Ectodermal cell (in vitro differentiated cells): Measurements from ENCODE around the gene HGD.
"Not testable (repeated sequence)": the region's sequence is repeated elsewhere in the genome, so short reads cannot be mapped to it uniquely, and the experiment has no call there.

Experiments used
- H3K27ac ChIP-seq: 2 replicates; pipeline ENCODE4 v1.7.0; 2013; ENCODE audit warnings: mild to moderate bottlenecking, low read depth, low read length; ENCODE audit not compliant: insufficient read depth, poor library complexity, severe bottlenecking
- H3K27me3 ChIP-seq: 2 replicates; pipeline ENCODE4 v1.7.0; 2013; ENCODE audit warnings: mild to moderate bottlenecking, low read length; ENCODE audit not compliant: insufficient read depth, control insufficient read depth, poor library complexity, severe bottlenecking
- H3K36me3 ChIP-seq: one replicate; pipeline ENCODE4 v1.7.0; 2013; ENCODE audit warnings: low read length; ENCODE audit not compliant: control insufficient read depth, insufficient read depth
- H3K4me1 ChIP-seq: one replicate; pipeline ENCODE4 v1.7.0; 2013; ENCODE audit warnings: low read length; ENCODE audit not compliant: control insufficient read depth, insufficient read depth
- H3K4me3 ChIP-seq: 2 replicates; pipeline ENCODE4 v1.7.0; 2013; ENCODE audit warnings: low read depth, low read length, control low read depth; ENCODE audit not compliant: insufficient read depth
- H3K9me3 ChIP-seq: 2 replicates; pipeline ENCODE4 v1.7.0; 2013; ENCODE audit warnings: mild to moderate bottlenecking, low read length, moderate library complexity; ENCODE audit not compliant: control insufficient read depth
- WGBS, 2 experiments: methylation state at CpG; one replicate each; pipeline ENCODE4 v1.1.7; 2013; ENCODE audit warnings: missing lambda C conversion rate in 2 of 2; 5-methylcytosine and 5-hydroxymethylcytosine counted together

Gene HGD

GRCh38 chr3:120680193-120680894, 1.7 kb downstream of the HGD start:
- Histone ChIP-seq H3K4me3 (no peak overlapping the region), H3K27me3 (no peaks in the 10 kb centered on the region), H3K4me1 (peaks cover 9% of the 10 kb centered on the region), H3K27ac (no peak overlapping the region), H3K36me3 (no peaks in the 10 kb centered on the region), H3K9me3 (no peaks in the 10 kb centered on the region)
- 91 to 96% methylated on average over 2 to 3 of the region's 3 CpGs for WGBS, 2 experiments

GRCh38 chr3:120678984-120679383, 3.1 kb downstream of the HGD start:
- 94 to 99% methylated on average over 3 of the region's 3 CpGs for WGBS, 2 experiments
- Histone ChIP-seq H3K9me3 (no peaks in the 10 kb centered on the region), H3K27me3 (no peaks in the 10 kb centered on the region), H3K4me3 (no peak overlapping the region), H3K4me1 (peaks cover 9% of the 10 kb centered on the region), H3K36me3 (no peaks in the 10 kb centered on the region), H3K27ac (peak overlapping the region; percentile 52)

- no peaks in the 10 kb centered on the region for H3K27me3 ChIP-seq
- peak overlapping the region; percentile 52 for H3K27ac ChIP-seq
- no peaks in the 10 kb centered on the region for H3K9me3 ChIP-seq
- WGBS, 2 experiments, result 67 to 74% methylated on average over 6 of the region's 6 CpGs
- peaks cover 9% of the 10 kb centered on the region for H3K4me1 ChIP-seq
- H3K36me3 ChIP-seq, result no peaks in the 10 kb centered on the region
- no peak overlapping the region for H3K4me3 ChIP-seq
Observed at GRCh38 chr3:120678331-120678947, 3.6 kb downstream of the HGD start.

- not testable (repeated sequence) for H3K27me3 ChIP-seq, H3K9me3 ChIP-seq, H3K4me1 ChIP-seq, H3K36me3 ChIP-seq, H3K4me3 ChIP-seq, H3K27ac ChIP-seq
- 84 to 97% methylated on average over 7 of the region's 7 CpGs for WGBS, 2 experiments
Observed at GRCh38 chr3:120677193-120677592, 4.8 kb downstream of the HGD start.

- Histone ChIP-seq H3K9me3 (no peaks in the 10 kb centered on the region), H3K27ac (no peak overlapping the region), H3K4me1 (no peaks in the 10 kb centered on the region), H3K4me3 (no peak overlapping the region), H3K36me3 (no peaks in the 10 kb centered on the region), H3K27me3 (no peaks in the 10 kb centered on the region)
- WGBS, 2 experiments, result 76 to 94% methylated on average over 2 of the region's 2 CpGs
Observed at GRCh38 chr3:120673116-120673515, 8.9 kb downstream of the HGD start.

- no peaks in the 10 kb centered on the region for H3K9me3 ChIP-seq
- no peaks in the 10 kb centered on the region for H3K36me3 ChIP-seq
- H3K27ac ChIP-seq, result no peak overlapping the region
- no peaks in the 10 kb centered on the region for H3K4me1 ChIP-seq
- 93 to 97% methylated on average over 1 to 2 of the region's 2 CpGs for WGBS, 2 experiments
- no peaks in the 10 kb centered on the region for H3K27me3 ChIP-seq
- H3K4me3 ChIP-seq, result no peak overlapping the region
Observed at GRCh38 chr3:120670576-120670975, 11.5 kb downstream of the HGD start.

- H3K27ac ChIP-seq, result no peak overlapping the region
- no peaks in the 10 kb centered on the region for H3K9me3 ChIP-seq
- H3K27me3 ChIP-seq, result no peaks in the 10 kb centered on the region
- H3K4me3 ChIP-seq, result no peak overlapping the region
- H3K4me1 ChIP-seq, result no peaks in the 10 kb centered on the region
- H3K36me3 ChIP-seq, result no peaks in the 10 kb centered on the region
Observed at GRCh38 chr3:120664926-120665325, 17.1 kb downstream of the HGD start.

- Histone ChIP-seq H3K4me1 (no peaks in the 10 kb centered on the region), H3K36me3 (no peaks in the 10 kb centered on the region), H3K4me3 (no peak overlapping the region), H3K27ac (no peak overlapping the region), H3K9me3 (no peaks in the 10 kb centered on the region), H3K27me3 (no peaks in the 10 kb centered on the region)
- 74 to 76% methylated on average over 5 of the region's 5 CpGs for WGBS, 2 experiments
Observed at GRCh38 chr3:120661945-120662344, 20.1 kb downstream of the HGD start.

GRCh38 chr3:120661106-120661905, 20.7 kb downstream of the HGD start:
- Histone ChIP-seq H3K27ac (no peak overlapping the region), H3K36me3 (no peaks in the 10 kb centered on the region), H3K4me1 (no peaks in the 10 kb centered on the region), H3K4me3 (no peak overlapping the region), H3K27me3 (no peaks in the 10 kb centered on the region), H3K9me3 (no peaks in the 10 kb centered on the region)
- 50% methylated on average over 2 of the region's 2 CpGs for WGBS, 2 experiments

GRCh38 chr3:120659834-120660233, 22.2 kb downstream of the HGD start:
- Histone ChIP-seq H3K36me3 (no peaks in the 10 kb centered on the region), H3K27ac (no peak overlapping the region), H3K4me3 (no peak overlapping the region), H3K4me1 (no peaks in the 10 kb centered on the region), H3K27me3 (no peaks in the 10 kb centered on the region), H3K9me3 (no peaks in the 10 kb centered on the region)
- WGBS, 2 experiments, result 89 to 94% methylated on average over 2 of the region's 2 CpGs
